T47D (cell line): ENCODE measurements around the gene LRRC63.
"Not testable (repeated sequence)": the region's sequence is repeated elsewhere in the genome, so short reads cannot be mapped to it uniquely, and the experiment has no call there.

Source experiments
- DNase-seq, 2 experiments: peaks; one replicate each; pipeline versions ENCODE4 v3.0.0 to v3.0.0-alpha.2; 2011 to 2012; ENCODE audit warnings: low read depth in 1 of 2, low spot score in 1 of 2
- JUND ChIP-seq: IDR thresholded peaks from 2 replicates; pipeline ENCODE4 v1.6.1; 2012; ENCODE audit warnings: low read depth
- in situ Hi-C: cut with HindIII; loops from 2 replicates; pipeline ENCODE4 v1.10.0; 2016; ENCODE audit warnings: low sequenced_read_pairs, low pct_unique_long_range_greater_than_20kb

The LRRC63 gene

GRCh38 chr13:46184277-46184699 is 27.4 kb upstream of the LRRC63 start:
- DNase-seq: peak in 1 of 2 experiments; percentile 8
- TF ChIP-seq JUND: no peak
- in situ Hi-C loops: no loop called here

DNA sequence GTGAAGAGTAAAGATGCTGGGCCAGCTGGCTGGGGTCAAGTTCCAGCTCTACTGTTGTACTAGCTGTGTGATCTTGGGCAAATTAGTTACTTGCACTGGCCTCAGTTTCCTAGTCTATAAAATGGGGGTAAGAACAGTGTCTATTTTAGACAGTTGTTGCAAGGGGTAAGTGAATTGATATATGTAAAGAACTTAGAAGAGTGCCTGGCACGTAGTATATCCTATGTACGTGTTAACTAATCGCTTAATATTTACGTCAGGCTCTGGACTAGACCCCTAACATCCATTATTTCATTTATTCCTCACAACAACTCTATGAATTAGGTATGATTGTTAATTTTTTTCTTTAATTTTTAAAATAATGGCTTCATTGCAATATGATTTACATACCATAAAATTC is 26.1 kb upstream of the LRRC63 start:
- no peak for DNase-seq
- TF ChIP-seq JUND: no peak
- in situ Hi-C loops: no loop called here

DNA sequence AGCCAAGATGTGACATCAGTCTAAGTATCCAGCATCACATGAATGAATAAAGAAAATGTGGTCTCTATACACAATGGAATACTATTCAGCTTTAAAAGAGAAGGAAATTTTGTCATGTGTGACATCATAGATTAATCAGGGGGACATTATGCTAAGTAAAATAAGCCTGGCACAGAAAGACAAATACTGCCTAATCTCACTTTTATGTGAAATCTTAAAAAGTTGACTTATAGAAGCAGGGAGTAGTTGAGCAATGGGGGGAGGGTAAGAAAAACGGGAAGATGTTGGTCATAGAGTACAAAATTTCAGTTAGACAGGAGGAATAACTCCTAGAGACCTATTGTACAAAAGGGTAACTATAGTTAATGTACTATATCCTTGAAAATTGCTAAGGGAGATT is 19.3 kb upstream of the LRRC63 start:
- in situ Hi-C loops: no loop called here
- no peak for TF ChIP-seq JUND

DNA sequence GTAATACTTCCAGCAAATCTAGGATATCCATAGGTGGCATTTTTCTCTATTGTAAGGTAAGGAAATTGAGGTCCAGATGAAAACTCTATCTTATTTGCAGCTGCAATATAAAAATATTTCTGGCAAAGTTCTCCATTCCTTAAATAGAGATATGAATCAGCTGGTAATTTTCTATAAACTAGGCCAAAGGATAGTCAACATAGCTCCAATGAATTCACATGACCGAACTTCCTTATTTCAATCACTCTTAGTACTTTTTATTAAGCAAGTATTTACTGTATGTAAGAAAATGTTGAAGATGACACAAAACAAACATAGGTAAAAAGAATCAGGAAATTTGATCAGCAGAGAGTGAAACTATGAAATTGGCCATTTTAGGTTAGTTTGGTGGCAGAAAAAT is 16.7 kb upstream of the LRRC63 start:
- DNase-seq: no peak
- in situ Hi-C loops: no loop called here
- TF ChIP-seq JUND: no peak

More for the DNA sequence above, 19.3 kb upstream of the LRRC63 start:
- DNase-seq: no peak

DNA sequence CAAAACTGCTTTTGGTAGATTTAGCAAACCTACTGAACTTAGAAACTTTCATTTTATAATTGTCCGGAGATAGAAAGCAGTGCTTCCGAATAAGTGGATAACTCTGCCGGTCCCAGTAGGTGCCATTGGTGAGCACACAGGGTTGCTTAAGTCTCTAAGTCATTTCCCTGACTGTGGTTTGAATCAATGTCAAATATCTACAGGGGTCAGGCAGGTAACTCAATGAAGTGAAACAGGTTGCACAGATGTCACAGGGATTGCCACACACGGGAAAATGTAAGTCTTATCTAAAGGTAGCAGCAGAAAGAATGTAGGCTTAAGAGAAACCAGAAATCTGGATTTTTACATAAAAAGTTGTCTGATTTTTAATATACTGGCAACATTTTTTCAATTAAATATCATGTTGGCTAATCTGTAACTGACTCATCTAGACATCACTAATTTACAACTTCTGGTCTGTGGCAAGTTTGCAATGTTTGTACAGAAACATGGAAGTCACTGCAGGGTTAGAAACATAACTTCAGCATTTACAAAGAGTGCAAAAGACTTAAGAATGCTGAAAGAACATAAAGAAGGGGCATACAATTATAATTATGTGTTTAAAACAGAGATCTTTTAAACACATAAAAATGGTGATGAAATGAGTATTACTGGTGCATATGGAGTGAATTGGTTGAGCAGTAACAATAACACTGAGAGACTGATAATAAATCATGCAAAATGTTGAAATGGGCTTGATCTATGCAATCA is 14.3 kb upstream of the LRRC63 start:
- peak in 1 of 2 experiments; percentile 18 for DNase-seq
- no peak for TF ChIP-seq JUND
- in situ Hi-C loops: no loop called here

- in situ Hi-C loops: no loop called here
- TF ChIP-seq JUND: no peak
- DNase-seq: no peak
These were observed 13.0 kb upstream of the LRRC63 start for GRCh38 chr13:46198696-46199193.

GRCh38 chr13:46202188-46202795 is 9.4 kb upstream of the LRRC63 start:
- in situ Hi-C loops: no loop called here
- DNase-seq: no peak
- no peak for TF ChIP-seq JUND

DNA sequence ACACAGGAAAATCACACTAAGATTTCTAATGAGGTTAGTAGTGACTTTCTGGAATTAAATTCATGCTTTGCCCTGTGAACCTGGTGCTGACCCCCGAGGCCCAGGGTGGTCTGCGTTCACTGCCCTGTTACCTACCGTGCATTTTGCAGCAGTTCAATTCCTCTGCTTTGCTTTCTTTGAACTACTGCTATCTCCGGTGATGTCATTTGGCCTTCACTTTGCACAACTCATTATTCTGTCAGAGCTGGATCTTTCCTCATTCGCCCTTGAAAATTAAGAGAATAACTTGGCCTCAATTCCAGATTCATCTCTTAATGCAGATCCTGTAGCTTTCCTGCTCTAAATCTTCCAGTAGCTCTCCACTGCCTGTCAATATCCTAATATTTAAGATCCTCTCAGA is 8.8 kb upstream of the LRRC63 start:
- no peak for DNase-seq
- no peak for TF ChIP-seq JUND
- in situ Hi-C loops: no loop called here

DNA sequence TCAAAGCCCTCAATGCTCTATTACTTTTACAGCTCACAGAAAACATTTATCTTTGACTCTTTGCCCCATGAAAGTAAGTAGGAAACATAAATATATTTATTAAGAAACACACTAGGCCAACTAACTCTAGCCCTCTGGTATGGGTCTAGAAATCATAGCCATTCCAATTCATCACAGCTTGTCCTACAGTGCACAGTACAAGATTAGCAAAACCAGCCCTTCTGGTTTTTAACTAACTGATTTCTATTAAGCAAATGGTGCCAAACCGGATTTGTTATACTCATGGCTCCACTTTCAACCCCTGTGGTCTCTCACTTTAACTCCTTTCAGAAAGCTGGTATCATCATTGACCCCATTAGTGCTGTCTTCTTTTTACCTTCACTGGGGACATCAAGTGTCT is 5.6 kb upstream of the LRRC63 start:
- TF ChIP-seq JUND: no peak
- in situ Hi-C loops: no loop called here

GRCh38 chr13:46207828-46208227 is 3.9 kb upstream of the LRRC63 start:
- no peak for DNase-seq
- in situ Hi-C loops: no loop called here
- TF ChIP-seq JUND: no peak

More for the DNA sequence above, 5.6 kb upstream of the LRRC63 start:
- no peak for DNase-seq

DNA sequence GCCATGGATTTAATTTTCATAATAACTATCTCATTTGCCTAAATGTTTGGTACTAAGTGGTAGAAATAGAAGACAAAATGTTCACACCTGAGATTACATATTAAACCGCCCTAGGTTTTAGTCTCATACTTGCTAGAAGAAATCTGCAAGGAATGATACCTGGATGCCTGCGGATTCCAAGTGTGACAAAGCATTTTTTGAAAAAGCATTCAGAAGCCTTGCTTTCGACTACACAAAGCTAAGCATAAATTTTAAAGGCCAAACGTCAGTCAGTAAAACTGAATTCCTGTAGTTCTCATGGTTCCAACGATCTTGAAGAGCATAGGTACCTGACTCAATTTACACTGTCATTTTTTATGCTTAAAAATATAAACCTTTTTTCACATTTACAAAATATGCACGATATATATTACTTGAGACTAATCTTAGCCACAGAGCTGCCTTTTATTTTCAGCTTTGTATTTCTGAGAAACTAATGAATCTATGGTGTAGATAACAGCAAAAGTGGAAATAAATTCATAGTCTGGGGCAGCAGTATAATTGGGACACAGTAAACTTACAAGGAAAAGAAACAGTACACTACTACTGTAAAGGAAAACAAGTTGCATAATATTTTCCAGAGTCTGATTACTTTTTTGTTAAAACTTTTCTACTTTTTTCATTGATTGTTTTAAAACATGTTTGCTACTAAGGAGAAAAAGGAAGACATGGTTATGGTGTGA is 1.2 kb upstream of the LRRC63 start:
- in situ Hi-C loops: no loop called here
- no peak for TF ChIP-seq JUND
- DNase-seq: no peak

DNA sequence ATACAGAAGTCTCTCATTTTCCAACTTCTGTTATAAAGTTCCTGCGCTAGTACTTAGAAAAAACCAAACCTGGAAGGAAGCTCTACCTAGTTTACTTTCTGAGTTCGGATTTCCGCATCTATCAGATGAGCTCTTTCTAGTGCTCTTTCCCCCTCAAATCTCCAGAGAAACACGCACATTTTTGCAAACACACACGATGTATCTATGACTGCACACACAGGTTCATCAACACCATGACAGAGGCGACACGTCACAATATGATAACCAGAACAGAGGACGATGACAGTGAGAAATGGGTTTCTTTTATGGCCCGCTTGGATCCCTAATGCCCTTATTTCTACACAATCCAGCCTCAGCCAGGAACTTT is 629 bp upstream of the LRRC63 start:
- DNase-seq: peak in 1 of 2 experiments; percentile 10
- TF ChIP-seq JUND: no peak
- in situ Hi-C loops: no loop called here

- no peak for TF ChIP-seq JUND
These were observed 1.5 kb downstream of the LRRC63 start for GRCh38 chr13:46213242-46213641.

DNA sequence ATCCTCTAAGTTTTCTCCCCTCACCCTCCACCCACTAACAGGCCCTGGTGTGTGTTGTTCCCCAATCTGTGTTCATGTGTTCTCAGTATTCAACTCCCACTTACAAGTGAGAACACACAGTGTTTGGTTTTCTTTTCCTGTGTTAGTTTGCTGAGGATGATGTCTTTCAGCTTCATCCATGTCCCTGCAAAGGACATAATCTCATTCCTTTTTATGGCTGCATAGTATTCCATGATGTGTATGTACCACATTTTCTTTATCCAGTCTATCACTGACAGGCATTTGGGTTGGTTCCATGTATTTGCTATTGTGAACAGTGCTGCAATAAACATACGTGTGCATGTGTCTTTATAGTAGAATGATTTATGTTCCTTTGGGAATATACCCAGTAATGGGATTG is 3.0 kb downstream of the LRRC63 start:
- DNase-seq, in situ Hi-C loops: not testable (repeated sequence)

More at GRCh38 chr13:46213242-46213641, 1.5 kb downstream of the LRRC63 start:
- in situ Hi-C loops: no loop called here
- no peak for DNase-seq

GRCh38 chr13:46220234-46220633 is 8.5 kb downstream of the LRRC63 start:
- DNase-seq: peak in 1 of 2 experiments; percentile 58
- in situ Hi-C loops: not testable (repeated sequence)
